Lung (tissue), 16 donors: ENCODE data around the gene CYSTM1. TPM values are rescaled to one million over a fixed set of nuclear protein-coding genes. Genes with fewer than 3 reads are reported as not detected.
A peak's percentile ranks its signal among the peaks of the same experiment; 100 is the strongest.

Experiments
- ATAC-seq: fragments of 200-7000 bp; cut with Tn5 transposase; one replicate; pipeline ENCODE4 v1.9.1; 2020; ENCODE audit warnings: moderate number of reproducible peaks; ENCODE audit not compliant: insufficient read depth, low FRiP score
- DNase-seq, 3 donors: peaks; one replicate each; pipeline ENCODE4 v3.0.0-alpha.2; 2013 to 2017
- H3K27ac ChIP-seq, 2 donors: one replicate each; pipeline ENCODE4 v1.5.1; 2013; ENCODE audit warnings: mild to moderate bottlenecking in 2 of 2, moderate library complexity in 2 of 2, control low read depth in 1 of 2, inconsistent platforms in 1 of 2, low read depth in 1 of 2, low read length in 1 of 2
- H3K27me3 ChIP-seq, 3 donors: one replicate each; pipeline ENCODE4 v1.5.1; 2013; ENCODE audit warnings: low read length in 2 of 3; ENCODE audit not compliant: control insufficient read depth in 3 of 3, insufficient read depth in 3 of 3
- H3K36me3 ChIP-seq, 4 donors: one replicate each; pipeline ENCODE4 v1.5.1; 2013; ENCODE audit warnings: low read length in 4 of 4, mild to moderate bottlenecking in 1 of 4, moderate library complexity in 1 of 4; ENCODE audit not compliant: control insufficient read depth in 4 of 4, insufficient read depth in 4 of 4
- H3K4me1 ChIP-seq, 5 donors: one replicate each; pipeline ENCODE4 v1.5.1; 2013; ENCODE audit warnings: low read length in 5 of 5, mild to moderate bottlenecking in 2 of 5, moderate library complexity in 1 of 5; ENCODE audit not compliant: control insufficient read depth in 5 of 5, insufficient read depth in 5 of 5
- H3K4me3 ChIP-seq: one replicate; pipeline ENCODE4 v1.5.1; 2013; ENCODE audit warnings: mild to moderate bottlenecking, control low read depth, moderate library complexity
- H3K9ac ChIP-seq, 2 donors: one replicate each; pipeline ENCODE4 v1.5.1; 2013; ENCODE audit warnings: low read length in 2 of 2, control low read depth in 1 of 2; ENCODE audit not compliant: insufficient read depth in 1 of 2
- H3K9me3 ChIP-seq, 4 donors: one replicate each; pipeline ENCODE4 v1.5.1; 2013; ENCODE audit warnings: low read length in 3 of 4, mild to moderate bottlenecking in 1 of 4, moderate library complexity in 1 of 4; ENCODE audit not compliant: control insufficient read depth in 4 of 4, insufficient read depth in 3 of 4
- WGBS, 2 donors: extraction: QIAGEN DNeasy Blood & Tissue Kit; methylation state at CpG; one replicate each; pipeline ENCODE4 v1.1.7; 2013; 5-methylcytosine and 5-hydroxymethylcytosine counted together
- long read RNA-seq, 5 donors: transcript quantifications; one replicate each; lab custom pipeline, GENCODE V29; 2026
- polyA plus RNA-seq, 2 donors: library from polyadenylated mRNA; stranded (reverse); fragments of 200-250 nt; gene quantifications; one replicate each; pipeline ENCODE4 v1.2.1, GENCODE V29; 2013
- total RNA-seq, 2 donors: library from RNA; depleted of rRNA in 1 of 2; stranded (reverse); fragments of >200 nt in 1 of 2; gene quantifications; one replicate each; pipeline ENCODE4 v1.2.1, GENCODE V29; 2014 to 2021
- TF ChIP-seq, protein P1 (sequence below): IDR thresholded peaks from 2 replicates; pipeline ENCODE4 v1.5.1; 2012; ENCODE audit warnings: mild to moderate bottlenecking; ENCODE audit errors: control extremely low read depth, extremely low read depth
- donor health status: control.
- donor health status: control.
- donor health status: Bipolar disorder and iron deficiency.
- donor health status: healthy.
- donor health status: DM: yes; HTN: yes; CAD: no.

CYSTM1 gene
- total RNA-seq (100 to 1,000 TPM in 1 of 2 donors, 10 to 100 TPM in 1; 37.1 to 101 TPM), polyA plus RNA-seq (100 to 1,000 TPM; 114 to 274 TPM)
- long read RNA-seq, donor 1, transcript CYSTM1-201 (3 exons, 1,336 nt) = major isoform, 34 of 123 reads
- long read RNA-seq, donor 1, partial matches to known transcripts = 81 of 123 reads
- long read RNA-seq, donor 1, other reads (novel, unspliced or antisense) = 7 of 123 reads
- long read RNA-seq, donor 2, transcript CYSTM1-201 (3 exons, 1,336 nt) = major isoform, 13 of 21 reads
- long read RNA-seq, donor 2, partial matches to known transcripts = 8 of 21 reads
- long read RNA-seq, donor 2, other reads (novel, unspliced or antisense) = 0 of 21 reads
- long read RNA-seq, donor 3, transcript CYSTM1-201 (3 exons, 1,336 nt) = major isoform, 29 of 88 reads
- long read RNA-seq, donor 3, partial matches to known transcripts = 25 of 88 reads
- long read RNA-seq, donor 3, other reads (novel, unspliced or antisense) = 34 of 88 reads
- long read RNA-seq, donor 4, transcript CYSTM1-201 (3 exons, 1,336 nt) = major isoform, 11 of 18 reads
- long read RNA-seq, donor 4, partial matches to known transcripts = 6 of 18 reads
- long read RNA-seq, donor 4, other reads (novel, unspliced or antisense) = 0 of 18 reads
- long read RNA-seq, donor 5, transcript CYSTM1-201 (3 exons, 1,336 nt) = major isoform, 35 of 51 reads
- long read RNA-seq, donor 5, partial matches to known transcripts = 16 of 51 reads
- long read RNA-seq, donor 5, other reads (novel, unspliced or antisense) = 0 of 51 reads

DNA sequence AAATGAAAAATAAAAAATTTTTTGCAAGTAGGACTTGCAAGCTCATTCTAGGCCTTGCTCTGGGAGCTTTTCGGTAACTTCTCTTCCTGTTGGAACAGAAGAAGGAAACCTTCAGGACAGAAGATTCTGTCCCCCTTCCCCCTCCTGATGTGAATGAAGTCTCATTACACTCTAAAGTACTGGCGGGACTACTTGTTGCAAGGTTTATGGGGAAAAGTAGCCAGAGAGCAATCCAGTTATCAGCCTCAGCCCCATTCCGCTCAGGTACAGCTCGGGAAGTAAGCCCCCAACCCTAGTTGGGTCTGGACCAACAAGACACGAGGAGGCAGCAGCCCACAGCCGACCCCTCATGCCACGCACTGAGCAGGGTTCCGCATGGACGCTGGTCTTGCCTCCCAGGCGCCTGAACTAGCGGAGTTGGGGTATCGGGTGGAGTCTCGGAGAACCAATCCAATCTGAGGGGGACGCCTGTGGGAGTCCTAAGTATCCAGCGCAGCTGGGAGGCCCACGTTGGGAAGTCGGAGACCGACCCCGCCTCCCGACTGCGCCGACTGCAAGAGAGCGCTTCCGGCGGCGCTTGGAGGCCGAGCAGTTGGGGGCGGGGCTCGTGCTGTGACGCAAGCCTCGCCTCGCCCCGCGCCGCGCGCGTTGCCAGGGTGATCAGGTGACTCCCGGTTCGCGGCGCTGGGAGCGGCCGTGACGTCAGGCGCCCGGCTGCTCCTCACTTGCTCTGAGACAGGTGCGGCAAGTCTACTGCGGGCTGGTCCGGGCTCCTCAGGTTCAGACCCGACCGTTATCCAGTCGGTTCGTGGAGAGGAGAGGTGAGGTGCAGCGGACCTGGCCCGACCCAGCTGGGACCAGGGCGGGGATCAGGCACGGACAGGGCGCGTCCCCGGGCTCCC lies at the start of gene CYSTM1:
Gene CYSTM1, plus strand, starts transcription at position 724 of the 902 bp plus-strand sequence. CDS start 19,278 bp downstream, outside the sequence.
- no peaks in the 10 kb centered on the region for H3K36me3 ChIP-seq
- peaks cover 0 to 20% (median 9%) of the 10 kb centered on the region in 5 donors for H3K4me1 ChIP-seq
- DNase-seq = peak; percentile 97 to 98 (median 98)
- H3K27ac ChIP-seq = peak within 1 kb of the TSS; percentile 98
- H3K27me3 ChIP-seq = no peaks in the 10 kb centered on the region
- ATAC-seq = peak; percentile 94
- H3K9me3 ChIP-seq = no peaks in the 10 kb centered on the region
- peak within 1 kb of the TSS; percentile 92 to 95 for H3K9ac ChIP-seq
- TF ChIP-seq, protein P1, sequence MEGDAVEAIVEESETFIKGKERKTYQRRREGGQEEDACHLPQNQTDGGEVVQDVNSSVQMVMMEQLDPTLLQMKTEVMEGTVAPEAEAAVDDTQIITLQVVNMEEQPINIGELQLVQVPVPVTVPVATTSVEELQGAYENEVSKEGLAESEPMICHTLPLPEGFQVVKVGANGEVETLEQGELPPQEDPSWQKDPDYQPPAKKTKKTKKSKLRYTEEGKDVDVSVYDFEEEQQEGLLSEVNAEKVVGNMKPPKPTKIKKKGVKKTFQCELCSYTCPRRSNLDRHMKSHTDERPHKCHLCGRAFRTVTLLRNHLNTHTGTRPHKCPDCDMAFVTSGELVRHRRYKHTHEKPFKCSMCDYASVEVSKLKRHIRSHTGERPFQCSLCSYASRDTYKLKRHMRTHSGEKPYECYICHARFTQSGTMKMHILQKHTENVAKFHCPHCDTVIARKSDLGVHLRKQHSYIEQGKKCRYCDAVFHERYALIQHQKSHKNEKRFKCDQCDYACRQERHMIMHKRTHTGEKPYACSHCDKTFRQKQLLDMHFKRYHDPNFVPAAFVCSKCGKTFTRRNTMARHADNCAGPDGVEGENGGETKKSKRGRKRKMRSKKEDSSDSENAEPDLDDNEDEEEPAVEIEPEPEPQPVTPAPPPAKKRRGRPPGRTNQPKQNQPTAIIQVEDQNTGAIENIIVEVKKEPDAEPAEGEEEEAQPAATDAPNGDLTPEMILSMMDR = no peak
- H3K4me3 ChIP-seq = peak within 1 kb of the TSS; percentile 71
- WGBS, 2 donors = 1 to 2% methylated on average over 59 to 61 of the region's 61 CpGs

- H3K4me3 ChIP-seq = no peak within 1 kb of the TSS
- H3K36me3 ChIP-seq = no peaks in the 10 kb centered on the region
- ATAC-seq = no peak
- TF ChIP-seq, protein P1 = no peak
- H3K4me1 ChIP-seq = peaks cover 0 to 3% (median 0%) of the 10 kb centered on the region in 5 donors
- no peak within 1 kb of the TSS for H3K9ac ChIP-seq
- DNase-seq = no peak
- peaks cover 0 to 10% (median 0%) of the 10 kb centered on the region in 3 donors for H3K27me3 ChIP-seq
- 97 to 98% methylated on average over 4 of the region's 4 CpGs for WGBS, 2 donors
- H3K9me3 ChIP-seq = no peaks in the 10 kb centered on the region
- no peak within 1 kb of the TSS for H3K27ac ChIP-seq
Observed at GRCh38 chr5:140125637-140126036, 49.4 kb upstream of the CYSTM1 start, which contains the start of gene IGIP. Gene IGIP (plus strand): TSS chr5:140125937. CDS start chr5:140128477, 2,540 bp downstream.

GRCh38 chr5:140126315-140127012 lies 48.5 kb upstream of the CYSTM1 start:
- DNase-seq (no peak), ATAC-seq (no peak)
- Histone ChIP-seq H3K27ac (no peak overlapping the region), H3K36me3 (no peaks in the 10 kb centered on the region), H3K4me3 (no peak overlapping the region), H3K9me3 (no peaks in the 10 kb centered on the region), H3K27me3 (peaks cover 0 to 10% (median 0%) of the 10 kb centered on the region in 3 donors), H3K4me1 (peaks cover 0 to 5% (median 0%) of the 10 kb centered on the region in 5 donors), H3K9ac (no peak overlapping the region)
- TF ChIP-seq, protein P1 = no peak
- WGBS, 2 donors = 93% methylated on average over 6 of the region's 6 CpGs
